Epithelial cell of esophagus (primary cell): ENCODE measurements around the gene TBRG4.

Experiments used
- DNase-seq: peaks from one replicate; pipeline ENCODE4 v3.0.0; 2010; ENCODE audit warnings: low read depth
- H3K4me3 ChIP-seq: 2 replicates; pipeline ENCODE4 v1.5.1; 2011; ENCODE audit warnings: mild to moderate bottlenecking, low read length, control low read depth
- CTCF ChIP-seq: IDR thresholded peaks from 2 replicates; pipeline ENCODE4 v1.5.1; 2011; ENCODE audit warnings: low read depth, mild to moderate bottlenecking, low read length, control low read depth, inconsistent platforms; ENCODE audit not compliant: insufficient read depth; ENCODE audit errors: missing control alignments

The TBRG4 gene

GRCh38 chr7:45145881-45146280 lies 34.4 kb upstream of the TBRG4 start:
- no peak for DNase-seq
- TF ChIP-seq CTCF = no peak
- H3K4me3 ChIP-seq = no peak overlapping the region

- H3K4me3 ChIP-seq = no peak overlapping the region
- peak; percentile 87 for DNase-seq
- TF ChIP-seq CTCF = no peak
Observed at GRCh38 chr7:45143616-45144015, 32.1 kb upstream of the TBRG4 start.

GRCh38 chr7:45140827-45141226 lies 29.3 kb upstream of the TBRG4 start:
- TF ChIP-seq CTCF = no peak
- DNase-seq = no peak
- H3K4me3 ChIP-seq = no peak overlapping the region

- H3K4me3 ChIP-seq = no peak overlapping the region
- DNase-seq = peak; percentile 29
- TF ChIP-seq CTCF = no peak
Observed at GRCh38 chr7:45138433-45139267, 27.2 kb upstream of the TBRG4 start.

GRCh38 chr7:45136106-45137060 lies 24.9 kb upstream of the TBRG4 start:
- peak; percentile 90 for TF ChIP-seq CTCF
- no peak overlapping the region for H3K4me3 ChIP-seq
- peak; percentile 79 for DNase-seq

GRCh38 chr7:45133877-45134276 lies 22.4 kb upstream of the TBRG4 start:
- H3K4me3 ChIP-seq = no peak overlapping the region
- no peak for DNase-seq
- TF ChIP-seq CTCF = no peak

GRCh38 chr7:45133352-45133751 lies 21.9 kb upstream of the TBRG4 start:
- DNase-seq = no peak
- H3K4me3 ChIP-seq = no peak overlapping the region
- no peak for TF ChIP-seq CTCF
